Body of pancreas (tissue), 4 donors: ENCODE results near the gene GNAZ. TPM values are rescaled to one million over a fixed set of nuclear protein-coding genes. Genes with fewer than 3 reads are reported as not detected.

Experiments used
- ATAC-seq: fragments of 150-250 bp; one replicate; pipeline ENCODE4 v1.9.1; 2016
- DNase-seq, 4 donors: peaks; one replicate each; pipeline ENCODE4 v3.0.0-alpha.2; 2019
- H3K27ac ChIP-seq, 4 donors: fragments of 200-600 bp; sonication (generic); 1 replicate in 3 of 4; 2 replicates in 1 of 4; pipeline versions ENCODE4 v1.5.1 to v1.6.1; 2016 to 2019; ENCODE audit warnings: mild to moderate bottlenecking in 1 of 4, mixed read lengths in 1 of 4, moderate library complexity in 1 of 4
- H3K27me3 ChIP-seq, 2 donors: fragments of 200-600 bp; sonication (generic); one replicate each; pipeline ENCODE4 v1.6.0; 2016; ENCODE audit warnings: mild to moderate bottlenecking in 1 of 2
- H3K36me3 ChIP-seq, 2 donors: fragments of 200-600 bp; sonication (generic); replicated peaks in 1 of 2; 2 replicates each; pipeline ENCODE4 v1.5.1; 2016; ENCODE audit warnings: low read depth in 2 of 2; ENCODE audit not compliant: insufficient read depth in 1 of 2
- H3K4me1 ChIP-seq: fragments of 200-600 bp; sonication (generic); one replicate; pipeline ENCODE4 v1.6.0; 2016
- H3K4me3 ChIP-seq, 2 donors: fragments of 200-600 bp; sonication (generic); 1 replicate in 1 of 2; 2 replicates in 1 of 2; pipeline ENCODE4 v1.5.1; 2016 to 2019
- H3K9me3 ChIP-seq, 3 donors: fragments of 200-600 bp; sonication (generic); 1 replicate in 2 of 3; 2 replicates in 1 of 3; pipeline ENCODE4 v1.5.1; 2016
- POLR2A ChIP-seq, 3 donors: fragments of 450-650 bp; IDR thresholded peaks; one replicate each; pipeline ENCODE4 v1.6.1; 2016; ENCODE audit warnings: antibody characterized with exemption in 3 of 3, mild to moderate bottlenecking in 2 of 3
- WGBS, 2 donors: methylation state at CpG; one replicate each; pipeline ENCODE4 v1.1.5; 2017; 5-methylcytosine and 5-hydroxymethylcytosine counted together
- intact Hi-C: fragments of 100-400 bp; cut with DNase I; formaldehyde crosslinking; loops from one replicate; pipeline ENCODE4 v1.15.1; 2023
- total RNA-seq, 2 donors: library from RNA; depleted of rRNA; stranded (reverse); fragments of >200 nt; gene quantifications; one replicate each; pipeline ENCODE4 v1.1.0, GENCODE V29; 2016
- TF ChIP-seq, protein P1 (sequence below), 7 experiments: fragments of 450-650 bp in 4 of 7; fragments of 200-600 bp in 3 of 7; sonication (generic) in 3 of 7; IDR thresholded peaks; one replicate each; pipeline ENCODE4 v1.5.1; 2016 to 2019; ENCODE audit warnings: antibody characterized with exemption in 7 of 7

Gene GNAZ
- total RNA-seq, 2 donors from 2014 or later: 0.33 to 2.3 TPM

DNA sequence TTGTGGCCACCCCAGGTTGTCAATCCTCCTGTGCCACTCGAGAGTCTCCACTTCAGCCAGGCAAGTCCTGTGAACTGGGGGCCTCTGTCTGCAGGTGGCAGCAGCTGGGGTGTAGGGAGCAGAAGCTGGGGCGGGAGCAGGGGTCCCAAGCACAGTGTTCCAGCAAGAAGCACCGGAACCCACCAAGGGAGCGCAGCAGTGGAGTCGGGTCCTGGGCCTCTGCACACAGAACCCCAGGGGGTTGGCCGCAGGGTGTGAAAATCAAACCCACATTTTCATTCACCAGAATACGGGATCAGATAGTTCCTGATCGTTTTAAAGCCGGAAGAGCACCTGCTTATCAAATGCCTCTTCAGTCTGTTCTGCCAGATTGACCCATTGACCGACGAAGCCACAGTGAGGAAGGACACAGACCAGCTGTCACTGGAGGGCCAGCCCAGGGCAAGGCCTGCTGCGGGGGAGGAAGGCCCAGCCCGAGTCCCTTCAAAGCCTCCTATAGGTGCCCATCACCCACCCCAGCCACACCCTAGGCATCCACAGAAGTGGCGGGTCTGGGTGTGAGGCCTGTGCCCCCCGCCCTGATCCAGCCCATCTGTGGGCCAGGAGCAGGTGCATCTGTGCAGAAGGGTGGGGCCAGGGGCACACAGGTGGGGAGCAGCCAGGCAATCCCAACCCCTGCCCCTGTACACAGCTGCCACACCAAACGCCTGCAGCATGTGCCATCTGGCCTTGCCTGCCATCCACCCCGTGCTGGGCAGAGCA lies 37.3 kb downstream of the GNAZ start:
- no peak for TF ChIP-seq POLR2A (IDR thresholded peaks at IDR 0.05)
- TF ChIP-seq, protein P1, sequence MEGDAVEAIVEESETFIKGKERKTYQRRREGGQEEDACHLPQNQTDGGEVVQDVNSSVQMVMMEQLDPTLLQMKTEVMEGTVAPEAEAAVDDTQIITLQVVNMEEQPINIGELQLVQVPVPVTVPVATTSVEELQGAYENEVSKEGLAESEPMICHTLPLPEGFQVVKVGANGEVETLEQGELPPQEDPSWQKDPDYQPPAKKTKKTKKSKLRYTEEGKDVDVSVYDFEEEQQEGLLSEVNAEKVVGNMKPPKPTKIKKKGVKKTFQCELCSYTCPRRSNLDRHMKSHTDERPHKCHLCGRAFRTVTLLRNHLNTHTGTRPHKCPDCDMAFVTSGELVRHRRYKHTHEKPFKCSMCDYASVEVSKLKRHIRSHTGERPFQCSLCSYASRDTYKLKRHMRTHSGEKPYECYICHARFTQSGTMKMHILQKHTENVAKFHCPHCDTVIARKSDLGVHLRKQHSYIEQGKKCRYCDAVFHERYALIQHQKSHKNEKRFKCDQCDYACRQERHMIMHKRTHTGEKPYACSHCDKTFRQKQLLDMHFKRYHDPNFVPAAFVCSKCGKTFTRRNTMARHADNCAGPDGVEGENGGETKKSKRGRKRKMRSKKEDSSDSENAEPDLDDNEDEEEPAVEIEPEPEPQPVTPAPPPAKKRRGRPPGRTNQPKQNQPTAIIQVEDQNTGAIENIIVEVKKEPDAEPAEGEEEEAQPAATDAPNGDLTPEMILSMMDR (IDR thresholded peaks at IDR 0.05): no peak
- Histone ChIP-seq H3K27ac (no peak overlapping the region), H3K9me3 (no peaks in the 10 kb centered on the region), H3K4me1 (no peaks in the 10 kb centered on the region), H3K4me3 (no peak overlapping the region), H3K36me3 (no peaks in the 10 kb centered on the region), H3K27me3 (no peaks in the 10 kb centered on the region)
- intact Hi-C loops: no loop called here
- 86 to 94% methylated on average over 5 to 15 of the region's 17 CpGs for WGBS, 2 donors
- DNase-seq (no peak), ATAC-seq (no peak)

- 75 to 85% methylated on average over 7 of the region's 7 CpGs for WGBS, 2 donors
- intact Hi-C loops: no loop called here
These were observed 38.1 kb downstream of the GNAZ start for GRCh38 chr22:23108249-23109078.

DNA sequence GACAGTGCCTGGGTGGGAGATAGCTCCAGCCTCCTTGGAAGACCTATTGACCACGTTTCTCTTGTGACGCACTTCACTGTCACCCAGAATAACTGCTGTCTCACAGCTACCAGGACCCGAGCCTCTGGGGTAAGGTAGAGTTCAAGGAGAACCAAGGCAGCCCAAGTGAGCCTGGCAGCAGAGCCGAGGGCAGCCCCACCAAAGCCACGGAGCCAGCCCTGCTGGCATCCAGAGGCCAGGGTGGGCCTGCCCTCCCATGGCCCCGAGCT lies 38.7 kb downstream of the GNAZ start:
- no peak for TF ChIP-seq POLR2A (IDR thresholded peaks at IDR 0.05)
- TF ChIP-seq, protein P1 (IDR thresholded peaks at IDR 0.05): no peak
- Histone ChIP-seq H3K36me3 (no peaks in the 10 kb centered on the region), H3K4me3 (no peak overlapping the region), H3K9me3 (no peaks in the 10 kb centered on the region), H3K27ac (no peak overlapping the region), H3K4me1 (no peaks in the 10 kb centered on the region), H3K27me3 (no peaks in the 10 kb centered on the region)
- DNase-seq (no peak), ATAC-seq (no peak)
- 78 to 88% methylated on average over 6 of the region's 6 CpGs for WGBS, 2 donors
- intact Hi-C loops: no loop called here

More at GRCh38 chr22:23108249-23109078, 38.1 kb downstream of the GNAZ start:
- no peak overlapping the region for H3K27ac ChIP-seq
- no peak for ATAC-seq
- no peaks in the 10 kb centered on the region for H3K27me3 ChIP-seq
- no peak for TF ChIP-seq POLR2A (IDR thresholded peaks at IDR 0.05)
- TF ChIP-seq, protein P1 (IDR thresholded peaks at IDR 0.05): no peak
- no peak for DNase-seq
- no peaks in the 10 kb centered on the region for H3K36me3 ChIP-seq
- H3K4me3 ChIP-seq: no peak overlapping the region
- no peaks in the 10 kb centered on the region for H3K4me1 ChIP-seq
- H3K9me3 ChIP-seq: no peaks in the 10 kb centered on the region

DNA sequence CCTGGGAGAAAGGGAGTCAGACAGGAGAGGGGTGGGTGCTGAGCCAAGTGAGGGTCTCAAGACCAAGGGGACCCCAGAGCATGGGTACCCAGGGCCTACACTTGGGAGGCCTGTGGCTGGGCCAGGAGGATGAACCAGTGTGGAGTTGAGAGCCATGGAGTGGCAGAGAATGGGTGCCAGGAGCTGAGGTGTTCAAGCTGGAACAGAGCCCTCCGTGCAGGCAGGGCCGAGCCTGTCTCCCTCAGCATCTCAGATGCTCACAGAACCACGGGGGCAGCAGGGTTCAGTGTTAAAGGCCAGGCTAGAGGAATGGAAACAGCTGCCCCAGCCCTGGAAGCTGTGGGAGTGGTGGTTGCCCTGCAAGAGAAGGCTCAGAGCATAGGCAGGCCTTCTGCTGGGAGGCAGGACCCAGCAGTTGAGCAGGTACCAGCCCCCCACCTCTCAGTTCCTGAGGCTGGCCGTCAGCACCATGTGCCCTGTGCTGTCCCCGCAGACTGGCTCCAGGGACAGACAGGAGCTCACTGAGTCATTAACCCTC lies 39.2 kb downstream of the GNAZ start:
- no peaks in the 10 kb centered on the region for H3K36me3 ChIP-seq
- H3K4me1 ChIP-seq: no peaks in the 10 kb centered on the region
- WGBS, 2 donors: 87 to 90% methylated on average over 2 to 5 of the region's 5 CpGs
- H3K27me3 ChIP-seq: no peaks in the 10 kb centered on the region
- no peak for TF ChIP-seq POLR2A (IDR thresholded peaks at IDR 0.05)
- TF ChIP-seq, protein P1 (IDR thresholded peaks at IDR 0.05): no peak
- intact Hi-C loops: no loop called here
- no peak overlapping the region for H3K4me3 ChIP-seq
- H3K9me3 ChIP-seq: no peaks in the 10 kb centered on the region
- DNase-seq: no peak
- ATAC-seq: no peak
- no peak overlapping the region for H3K27ac ChIP-seq
